ENCODE measurements around the gene NAA80. TPM values are rescaled to one million over a fixed set of nuclear protein-coding genes. Genes with fewer than 3 reads are reported as not detected.
A peak's percentile ranks its signal among the peaks of the same experiment; 100 is the strongest.

Gene NAA80
- total and polyA plus RNA-seq, 12 donors = 6.4 to 13.5 (median 8.2) TPM

GRCh38 chr3:50300681-50301254 is 1.6 kb upstream of the NAA80 start:
- H3K4me3 ChIP-seq = peak overlapping the region in 9 of 10 donors; percentile 16 to 82 (median 63)
- ATAC-seq (no peak), DNase-seq (no peak)
- H3K9me3 ChIP-seq = no peaks in the 10 kb centered on the region
- peaks cover 22 to 59% (median 52%) of the 10 kb centered on the region in 9 donors for H3K4me1 ChIP-seq
- no peaks in the 10 kb centered on the region for H3K27me3 ChIP-seq
- peaks cover 0 to 22% (median 0%) of the 10 kb centered on the region in 9 donors for H3K36me3 ChIP-seq
- intact Hi-C loops (cut with DNase I) = loop anchor here in 2 of 10 donors (2.0 to 5.0 kb wide), 2 partner anchors 20 to 37 kb away; no protein-coding TSS in a partner anchor
- H3K27ac ChIP-seq = peak overlapping the region; percentile 66 to 95 (median 94)
- TF ChIP-seq CTCF (IDR thresholded peaks at IDR 0.05) = no peak
- WGBS, 2 donors = 87 to 91% methylated on average over 6 of the region's 6 CpGs

GRCh38 chr3:50299929-50300680 is 900 bp upstream of the NAA80 start:
- peaks cover 22 to 59% (median 52%) of the 10 kb centered on the region in 9 donors for H3K4me1 ChIP-seq
- no peak for TF ChIP-seq CTCF (IDR thresholded peaks at IDR 0.05)
- DNase-seq (no peak), ATAC-seq (no peak)
- peak overlapping the region; percentile 16 to 82 (median 57) for H3K4me3 ChIP-seq
- intact Hi-C loops (cut with DNase I) = loop anchor here in 2 of 10 donors (2.0 to 5.0 kb wide), 2 partner anchors 21 to 37 kb away; no protein-coding TSS in a partner anchor
- H3K27ac ChIP-seq = peak overlapping the region; percentile 66 to 95 (median 94)
- H3K9me3 ChIP-seq = no peaks in the 10 kb centered on the region
- peaks cover 0 to 22% (median 0%) of the 10 kb centered on the region in 9 donors for H3K36me3 ChIP-seq
- H3K27me3 ChIP-seq = no peaks in the 10 kb centered on the region
- 45 to 51% methylated on average over 12 of the region's 12 CpGs for WGBS, 2 donors

GRCh38 chr3:50299638-50299928 is 378 bp upstream of the NAA80 start:
- Histone ChIP-seq H3K27ac (peak overlapping the region; percentile 66 to 95 (median 94)), H3K4me1 (peaks cover 22 to 59% (median 52%) of the 10 kb centered on the region in 9 donors), H3K27me3 (no peaks in the 10 kb centered on the region), H3K36me3 (peaks cover 0 to 22% (median 0%) of the 10 kb centered on the region in 9 donors), H3K9me3 (no peaks in the 10 kb centered on the region), H3K4me3 (peak overlapping the region; percentile 16 to 82 (median 57))
- intact Hi-C loops (cut with DNase I) = no loop called here
- ATAC-seq = no peak
- no peak for TF ChIP-seq CTCF (IDR thresholded peaks at IDR 0.05)
- 0 to 1% methylated on average over 12 of the region's 12 CpGs for WGBS, 2 donors
- no peak for DNase-seq

- Histone ChIP-seq H3K27me3 (no peaks in the 10 kb centered on the region), H3K27ac (peak overlapping the region; percentile 87 to 96 (median 95)), H3K4me1 (peaks cover 23 to 56% (median 48%) of the 10 kb centered on the region in 9 donors), H3K4me3 (peak overlapping the region; percentile 52 to 82 (median 68)), H3K9me3 (no peaks in the 10 kb centered on the region), H3K36me3 (peaks cover 0 to 22% (median 0%) of the 10 kb centered on the region in 9 donors)
- ATAC-seq (no peak), DNase-seq (no peak)
- peak in 1 of 9 donors; percentile 5 for TF ChIP-seq CTCF (IDR thresholded peaks at IDR 0.05)
- intact Hi-C loops (cut with DNase I) = no loop called here
- 46 to 59% methylated on average over 9 of the region's 9 CpGs for WGBS, 2 donors
Observed at GRCh38 chr3:50297896-50298725, 1.1 kb downstream of the NAA80 start.
